Raji (cell line): Measurements from ENCODE around the gene DNAJC6.

Experiments used
- POLR2A ChIP-seq: IDR thresholded peaks from 2 replicates; pipeline ENCODE4 v1.6.1; 2011; ENCODE audit warnings: low read depth, low read length, control low read depth; ENCODE audit not compliant: insufficient read depth

Gene DNAJC6

DNA sequence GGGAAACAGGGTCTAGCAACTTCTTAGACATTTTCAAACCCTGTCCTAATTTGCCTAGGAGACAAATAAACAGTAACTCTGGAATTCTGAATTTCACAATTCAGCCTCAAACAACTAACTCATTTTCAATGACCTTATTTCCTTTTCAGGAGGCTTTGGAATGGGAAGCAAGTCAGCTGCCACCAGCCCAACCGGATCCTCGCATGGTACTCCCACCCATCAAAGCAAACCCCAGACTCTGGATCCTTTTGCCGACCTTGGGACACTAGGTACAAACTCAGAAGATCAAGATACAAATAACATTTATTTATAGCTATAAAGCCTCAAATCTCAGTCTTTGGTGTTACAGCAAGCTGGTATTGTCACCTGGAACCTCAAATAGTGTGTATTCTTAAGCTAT lies 92.3 kb downstream of the DNAJC6 start:
- TF ChIP-seq POLR2A, result no peak

GRCh38 chr1:65404941-65405340 lies 95.6 kb downstream of the DNAJC6 start:
- no peak for TF ChIP-seq POLR2A

DNA sequence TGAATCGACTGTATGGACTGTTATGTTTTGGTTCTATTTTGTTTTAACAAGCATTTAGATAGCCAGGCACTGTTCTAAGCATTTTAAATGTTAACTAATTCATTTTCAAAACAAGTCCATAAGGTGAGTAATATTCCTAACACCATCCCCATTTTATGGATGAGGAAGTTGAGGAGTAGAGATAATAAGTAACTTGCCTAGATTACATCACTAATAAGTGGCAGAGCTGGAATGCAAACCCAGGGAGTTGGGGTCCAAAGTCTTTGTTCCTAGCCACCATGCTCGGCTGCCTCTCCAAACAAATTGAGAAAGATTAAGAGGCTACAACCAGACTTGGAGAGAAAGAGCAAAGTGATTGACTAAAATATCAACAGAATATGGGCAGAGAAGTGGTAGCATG lies 98.5 kb downstream of the DNAJC6 start:
- no peak for TF ChIP-seq POLR2A

GRCh38 chr1:65409314-65409713 lies 100.0 kb downstream of the DNAJC6 start:
- TF ChIP-seq POLR2A, result no peak

- TF ChIP-seq POLR2A, result no peak
These were observed 100.5 kb downstream of the DNAJC6 start for GRCh38 chr1:65409816-65410326.

GRCh38 chr1:65412256-65412983 lies 103.1 kb downstream of the DNAJC6 start:
- TF ChIP-seq POLR2A, result no peak

- TF ChIP-seq POLR2A, result no peak
These were observed 103.6 kb downstream of the DNAJC6 start for GRCh38 chr1:65412984-65413375.

DNA sequence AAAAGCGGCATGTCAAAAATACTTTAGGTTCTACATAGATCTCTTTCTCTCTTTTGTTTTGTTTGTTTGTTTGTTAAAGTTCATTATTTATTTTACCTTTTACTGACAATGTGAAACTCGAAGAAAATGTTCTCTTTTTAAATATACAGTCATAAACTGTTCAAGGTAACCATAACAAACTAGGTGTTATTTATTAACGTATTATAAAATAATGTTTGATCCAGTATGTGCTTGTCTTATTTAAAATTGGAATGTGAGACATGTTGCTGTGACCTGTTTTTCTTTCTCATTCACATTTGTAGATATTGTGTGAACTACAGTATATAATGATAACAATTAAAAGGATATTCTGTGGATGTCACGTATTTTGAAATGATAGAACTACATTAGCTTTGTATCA lies 105.2 kb downstream of the DNAJC6 start:
- no peak for TF ChIP-seq POLR2A

- no peak for TF ChIP-seq POLR2A
These were observed 107.4 kb downstream of the DNAJC6 start for GRCh38 chr1:65416767-65417166.

DNA sequence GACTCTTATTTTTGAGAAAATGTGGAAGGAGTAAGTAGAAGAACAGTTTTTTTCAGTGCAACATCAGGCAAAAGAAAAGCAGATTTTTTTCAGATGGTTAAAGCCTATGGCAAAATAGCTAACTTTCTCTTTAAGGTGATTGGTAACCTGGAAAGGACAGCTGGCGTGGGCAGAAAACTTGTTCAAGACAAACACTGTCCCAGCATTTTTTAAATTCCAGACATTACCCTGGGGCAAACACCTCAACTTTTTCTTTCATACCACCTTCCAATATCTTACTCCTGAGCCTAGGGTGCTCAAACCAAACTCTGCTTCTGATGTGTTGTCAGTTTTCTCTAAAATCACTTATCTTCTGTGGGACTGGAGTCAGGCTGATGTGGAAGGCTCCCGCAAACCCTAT lies 108.4 kb downstream of the DNAJC6 start:
- TF ChIP-seq POLR2A, result no peak

DNA sequence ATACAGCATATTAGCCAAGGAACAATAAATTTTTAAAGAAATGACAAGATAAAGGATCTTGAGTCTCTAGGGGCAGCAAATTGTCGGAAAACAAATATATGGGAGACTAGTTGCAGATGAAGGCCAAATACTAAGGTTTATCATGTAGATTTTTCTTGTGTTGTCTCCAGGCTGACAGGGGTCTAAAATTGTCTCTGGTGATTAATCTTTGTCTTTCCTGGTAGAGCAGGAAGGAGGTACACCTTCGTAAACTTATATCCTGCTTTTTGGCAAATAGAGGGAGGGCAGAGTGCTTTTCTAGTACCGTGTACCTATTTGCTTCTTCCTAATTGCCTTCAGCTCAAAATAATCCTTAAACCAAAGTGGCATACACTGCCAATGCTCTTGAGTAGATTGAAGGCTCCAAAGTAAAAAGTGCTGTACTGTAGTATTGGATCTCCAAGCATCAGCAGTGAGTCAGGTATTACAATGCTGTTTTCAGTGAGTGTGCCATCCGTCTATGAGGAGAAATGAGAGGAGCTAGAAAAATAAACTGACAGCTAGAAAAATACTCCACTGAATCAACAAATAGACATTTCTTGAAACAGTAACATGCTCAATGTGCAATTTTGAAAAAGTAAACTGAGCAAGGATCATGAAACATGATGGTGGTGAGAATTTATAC lies 109.3 kb downstream of the DNAJC6 start:
- no peak for TF ChIP-seq POLR2A

DNA sequence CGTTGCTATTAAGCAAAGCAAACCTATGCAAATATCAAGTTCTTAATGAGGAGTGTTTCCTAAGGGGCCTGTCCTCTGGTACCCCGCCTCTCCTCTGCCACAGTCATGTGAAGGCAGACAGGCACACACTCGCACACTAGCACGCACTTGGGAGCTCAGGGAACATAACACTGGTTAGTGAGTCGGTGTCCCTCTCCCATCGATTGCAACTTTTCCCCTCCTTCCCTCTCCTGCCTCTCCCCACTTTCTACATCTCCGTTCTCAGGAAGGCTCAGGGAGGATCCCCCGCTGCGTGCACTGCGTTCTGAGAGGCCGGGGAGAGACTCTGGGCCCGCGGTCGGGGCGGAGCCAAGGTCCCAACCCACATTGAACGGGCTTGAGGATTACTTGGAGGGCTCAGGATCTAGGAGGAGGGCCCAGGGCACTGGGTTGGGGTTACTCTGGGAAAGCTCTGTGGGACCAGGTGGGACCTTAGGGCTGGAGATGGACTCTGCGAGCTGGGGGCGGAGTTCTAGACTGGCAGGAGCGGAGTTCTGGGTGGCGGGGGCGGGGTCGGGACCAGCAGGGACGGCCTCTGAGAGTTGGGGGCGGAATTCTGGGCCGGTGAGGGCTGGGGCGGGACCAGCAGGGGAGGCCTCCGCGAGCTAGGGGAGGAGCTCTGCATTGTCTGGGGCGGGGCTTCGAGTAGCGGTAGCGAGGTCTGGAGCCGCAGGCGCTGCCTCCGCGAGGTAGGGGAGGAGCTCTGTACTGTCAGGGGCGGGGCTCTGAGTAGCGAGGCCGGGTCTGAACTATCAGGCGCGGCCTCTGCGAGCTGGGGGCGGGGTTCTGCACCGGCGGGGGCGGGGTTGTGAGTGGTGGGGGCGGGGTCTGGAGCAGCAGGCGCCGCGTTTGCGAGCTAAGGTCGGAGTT lies 110.6 kb downstream of the DNAJC6 start:
- TF ChIP-seq POLR2A, result peak; percentile 78

DNA sequence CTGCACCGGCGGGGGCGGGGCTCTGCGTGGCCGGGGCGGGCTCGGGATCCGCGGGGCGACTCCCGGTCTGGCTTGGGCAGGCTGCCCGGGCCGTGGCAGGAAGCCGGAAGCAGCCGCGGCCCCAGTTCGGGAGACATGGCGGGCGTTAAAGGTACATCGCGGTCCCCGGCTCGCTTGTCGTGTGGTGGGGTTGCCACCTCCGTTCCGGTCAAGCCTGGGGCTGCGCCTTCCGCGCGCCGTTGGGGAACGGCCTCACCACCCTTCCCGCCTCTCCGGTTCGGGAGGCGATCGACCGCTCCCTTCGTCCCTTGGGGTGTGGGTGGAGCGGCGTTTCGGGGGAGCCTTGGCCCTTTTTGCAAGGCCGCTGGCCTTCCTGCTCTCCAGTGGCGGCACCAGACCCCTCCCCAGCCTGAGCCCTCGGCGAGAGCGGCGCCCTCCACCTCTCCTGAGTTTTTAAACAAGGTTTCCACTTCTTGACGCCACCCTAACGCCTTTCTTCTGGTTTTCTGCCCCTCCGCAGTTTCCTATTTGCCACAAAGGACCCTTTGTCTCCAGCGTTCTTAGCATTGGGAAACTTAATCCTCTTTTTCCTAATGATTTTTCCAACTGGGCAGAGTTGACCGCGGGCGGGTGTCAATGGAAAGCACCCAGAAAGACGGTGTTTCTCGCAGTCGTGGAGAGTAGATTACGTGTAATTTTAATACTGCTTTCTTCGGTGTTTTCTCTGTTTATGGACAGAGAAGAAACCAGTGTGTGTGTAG lies 111.4 kb downstream of the DNAJC6 start, which contains the start of the genes LEPR and LEPROT:
Gene LEPR, plus strand, starts transcription at position 79 of the 761 bp plus-strand sequence. CDS start 144,898 bp downstream, outside the sequence.
Gene LEPROT, plus strand, starts transcription at position 79 of the 761 bp plus-strand sequence. Its CDS starts 57 bp downstream, at position 136.
- peak; percentile 81 for TF ChIP-seq POLR2A

DNA sequence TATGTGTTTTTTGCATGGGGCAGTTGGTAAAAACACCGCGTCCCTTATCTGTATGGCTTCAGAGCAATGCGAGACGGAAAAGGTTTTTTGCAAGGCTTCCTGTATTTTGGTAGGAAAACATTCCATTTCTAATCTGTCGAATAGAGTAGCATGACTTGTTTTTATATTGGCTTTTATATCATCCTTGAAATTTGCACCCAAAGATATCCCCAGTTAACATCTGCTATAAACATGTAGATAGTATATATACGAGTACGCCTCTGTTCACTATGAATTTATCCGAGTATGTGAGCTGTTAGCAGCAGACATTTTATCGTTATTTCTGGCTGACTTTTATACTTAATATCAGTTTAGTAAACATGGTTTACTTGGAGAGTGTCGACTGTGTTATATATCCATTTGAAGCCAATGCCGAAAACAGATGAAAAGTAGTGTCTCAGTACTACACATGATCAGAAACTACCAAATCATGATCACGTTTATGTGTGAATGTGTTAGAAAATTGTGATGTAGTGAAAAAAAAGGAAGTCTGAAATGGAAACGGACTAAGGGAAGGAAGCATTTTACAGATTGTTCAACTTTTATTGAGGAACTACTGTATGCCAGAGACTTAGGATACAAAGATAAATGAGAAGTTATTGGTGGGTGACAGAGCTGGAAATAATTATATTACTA lies 112.1 kb downstream of the DNAJC6 start:
- no peak for TF ChIP-seq POLR2A
